ENCODE data around the gene ZNF213. TPM values are rescaled to one million over a fixed set of nuclear protein-coding genes. Genes with fewer than 3 reads are reported as not detected.
A peak's percentile ranks its signal among the peaks of the same experiment; 100 is the strongest.

Gene ZNF213
- total RNA-seq, 1 experiment from 2014 or later = 5.3 TPM

- no peaks in the 10 kb centered on the region for H3K9me3 Mint-ChIP-seq (ENCODE audit: unreplicated experiment)
- no peaks in the 10 kb centered on the region for H3K9me3 ChIP-seq
- POLR2A ChIA-PET = interaction anchor here (0.7 kb wide), 1 partner anchor 54 kb away, joined by 3 read pairs; the partner anchor contains the start of gene IL32
- no peak overlapping the region for H3K4me3 Mint-ChIP-seq (ENCODE audit: unreplicated experiment)
- peaks cover 4% of the 10 kb centered on the region; the same call in 1 of the 2 replicates for H3K4me1 ChIP-seq
- no peaks in the 10 kb centered on the region for H3K27me3 Mint-ChIP-seq (ENCODE audit: insufficient read depth, unreplicated experiment)
- H3K27ac Mint-ChIP-seq (ENCODE audit: unreplicated experiment) = no peak overlapping the region
- no TSS peak for BruUV-seq (replicated peaks)
- H3K36me3 ChIP-seq (ENCODE audit: control insufficient read depth, insufficient read depth, low read length) = no peaks in the 10 kb centered on the region
- intact Hi-C loops (cut with micrococcal nuclease; ENCODE audit: unreplicated experiment) = no loop called here
- CTCF ChIA-PET = interaction anchor here (1.3 kb wide), 1 partner anchor 10 kb away, joined by 4 read pairs; no protein-coding TSS in a partner anchor
- no peak overlapping the region for H3K4me3 ChIP-seq (ENCODE audit: low read depth, low read length)
- DNase-seq = no peak
- peaks cover 24% of the 10 kb centered on the region for H3K36me3 Mint-ChIP-seq (ENCODE audit: insufficient read depth, unreplicated experiment)
- peaks cover 7% of the 10 kb centered on the region for H3K4me1 Mint-ChIP-seq (ENCODE audit: low read depth, unreplicated experiment)
- no peaks in the 10 kb centered on the region for H3K27me3 ChIP-seq (replicated peaks; ENCODE audit: control insufficient read depth, insufficient read depth, low read length)
- TF ChIP-seq CTCF (IDR thresholded peaks at IDR 0.05; ENCODE audit: insufficient read depth in 1 of 2, low read depth in 1 of 2, low read length in 1 of 2, severe bottlenecking in 1 of 2, unreplicated experiment in 1 of 2) = no peak
These were observed 15.5 kb upstream of the ZNF213 start for GRCh38 chr16:3119286-3119685.

GRCh38 chr16:3119701-3120408 lies 15.0 kb upstream of the ZNF213 start:
- TF ChIP-seq CTCF (IDR thresholded peaks at IDR 0.05; ENCODE audit: insufficient read depth in 1 of 2, low read depth in 1 of 2, low read length in 1 of 2, severe bottlenecking in 1 of 2, unreplicated experiment in 1 of 2) = no peak
- Histone ChIP-seq H3K9me3 (no peaks in the 10 kb centered on the region), H3K4me1 (peaks cover 4% of the 10 kb centered on the region; the same call in 1 of the 2 replicates), H3K36me3 (ENCODE audit: control insufficient read depth, insufficient read depth, low read length) (no peaks in the 10 kb centered on the region), H3K27me3 (replicated peaks; ENCODE audit: control insufficient read depth, insufficient read depth, low read length) (no peaks in the 10 kb centered on the region), H3K4me3 (ENCODE audit: low read depth, low read length) (no peak overlapping the region)
- H3K27me3 Mint-ChIP-seq (ENCODE audit: insufficient read depth, unreplicated experiment) = no peaks in the 10 kb centered on the region
- H3K9me3 Mint-ChIP-seq (ENCODE audit: unreplicated experiment) = no peaks in the 10 kb centered on the region
- H3K4me1 Mint-ChIP-seq (ENCODE audit: low read depth, unreplicated experiment) = peaks cover 7% of the 10 kb centered on the region
- DNase-seq = no peak
- intact Hi-C loops (cut with micrococcal nuclease; ENCODE audit: unreplicated experiment) = no loop called here
- CTCF ChIA-PET = no interaction called here
- peaks cover 30% of the 10 kb centered on the region for H3K36me3 Mint-ChIP-seq (ENCODE audit: insufficient read depth, unreplicated experiment)
- H3K4me3 Mint-ChIP-seq (ENCODE audit: unreplicated experiment) = no peak overlapping the region
- POLR2A ChIA-PET = no interaction called here
- H3K27ac Mint-ChIP-seq (ENCODE audit: unreplicated experiment) = no peak overlapping the region
- BruUV-seq (replicated peaks) = TSS peak; percentile 12

GRCh38 chr16:3120435-3120834 lies 14.4 kb upstream of the ZNF213 start:
- no TSS peak for BruUV-seq (replicated peaks)
- POLR2A ChIA-PET = no interaction called here
- Histone ChIP-seq H3K9me3 (no peaks in the 10 kb centered on the region), H3K4me1 (peaks cover 4% of the 10 kb centered on the region; the same call in 1 of the 2 replicates), H3K27me3 (replicated peaks; ENCODE audit: control insufficient read depth, insufficient read depth, low read length) (no peaks in the 10 kb centered on the region), H3K4me3 (ENCODE audit: low read depth, low read length) (no peak overlapping the region), H3K36me3 (ENCODE audit: control insufficient read depth, insufficient read depth, low read length) (no peaks in the 10 kb centered on the region)
- Mint-ChIP-seq H3K4me1 (ENCODE audit: low read depth, unreplicated experiment) (peaks cover 11% of the 10 kb centered on the region), H3K9me3 (ENCODE audit: unreplicated experiment) (no peaks in the 10 kb centered on the region), H3K27ac (ENCODE audit: unreplicated experiment) (no peak overlapping the region), H3K36me3 (ENCODE audit: insufficient read depth, unreplicated experiment) (peaks cover 36% of the 10 kb centered on the region), H3K4me3 (ENCODE audit: unreplicated experiment) (no peak overlapping the region), H3K27me3 (ENCODE audit: insufficient read depth, unreplicated experiment) (no peaks in the 10 kb centered on the region)
- intact Hi-C loops (cut with micrococcal nuclease; ENCODE audit: unreplicated experiment) = no loop called here
- CTCF ChIA-PET = no interaction called here
- no peak for TF ChIP-seq CTCF (IDR thresholded peaks at IDR 0.05; ENCODE audit: insufficient read depth in 1 of 2, low read depth in 1 of 2, low read length in 1 of 2, severe bottlenecking in 1 of 2, unreplicated experiment in 1 of 2)
- no peak for DNase-seq
